Endothelial cell of umbilical vein (primary cell): ENCODE measurements around the gene DSE.

Experiments used
- CTCF ChIP-seq, 2 donors: IDR thresholded peaks; 1 replicate in 1 of 2; 2 replicates in 1 of 2; pipeline ENCODE4 v1.5.1; 2011; ENCODE audit warnings: low read length in 2 of 2, mild to moderate bottlenecking in 2 of 2, moderate library complexity in 2 of 2, control low read depth in 1 of 2, inconsistent platforms in 1 of 2, low read depth in 1 of 2; ENCODE audit not compliant: insufficient read depth in 1 of 2; ENCODE audit errors: extremely low read depth in 1 of 2
- EZH2 ChIP-seq: IDR thresholded peaks from 2 replicates; pipeline ENCODE4 v1.6.1; 2012; ENCODE audit warnings: borderline replicate concordance, low read depth, mild to moderate bottlenecking, moderate library complexity, low read length, inconsistent platforms; ENCODE audit not compliant: severe bottlenecking
- FOS ChIP-seq: IDR thresholded peaks from 2 replicates; pipeline ENCODE4 v1.6.1; 2011; ENCODE audit warnings: mild to moderate bottlenecking, low read length, moderate library complexity, borderline replicate concordance; ENCODE audit not compliant: insufficient read depth
- GATA2 ChIP-seq: IDR thresholded peaks from 2 replicates; pipeline ENCODE4 v1.7.0; 2011; ENCODE audit warnings: low read depth, mild to moderate bottlenecking, moderate library complexity, mixed read lengths, low read length; ENCODE audit not compliant: insufficient read length, insufficient read depth
- JUN ChIP-seq: IDR thresholded peaks from 2 replicates; pipeline ENCODE4 v1.6.1; 2011; ENCODE audit warnings: borderline replicate concordance, low read depth; ENCODE audit not compliant: insufficient read length, insufficient read depth
- MYC ChIP-seq: IDR thresholded peaks from one replicate; pipeline ENCODE4 v1.6.1; 2011; ENCODE audit warnings: mild to moderate bottlenecking, low read depth, low read length
- POLR2A ChIP-seq: IDR thresholded peaks from 2 replicates; pipeline ENCODE4 v1.6.1; 2012; ENCODE audit warnings: low read depth, mild to moderate bottlenecking, control low read depth, low read length
- POLR2AphosphoS5 ChIP-seq: IDR thresholded peaks from 2 replicates; pipeline ENCODE4 v1.6.1; 2012; ENCODE audit warnings: low read depth, mild to moderate bottlenecking, control low read depth, low read length, moderate library complexity; ENCODE audit not compliant: insufficient read depth
- TF ChIP-seq, protein P1 (sequence below): IDR thresholded peaks from 2 replicates; pipeline ENCODE4 v1.6.1; 2011; ENCODE audit not compliant: insufficient read depth, insufficient read length

DNA sequence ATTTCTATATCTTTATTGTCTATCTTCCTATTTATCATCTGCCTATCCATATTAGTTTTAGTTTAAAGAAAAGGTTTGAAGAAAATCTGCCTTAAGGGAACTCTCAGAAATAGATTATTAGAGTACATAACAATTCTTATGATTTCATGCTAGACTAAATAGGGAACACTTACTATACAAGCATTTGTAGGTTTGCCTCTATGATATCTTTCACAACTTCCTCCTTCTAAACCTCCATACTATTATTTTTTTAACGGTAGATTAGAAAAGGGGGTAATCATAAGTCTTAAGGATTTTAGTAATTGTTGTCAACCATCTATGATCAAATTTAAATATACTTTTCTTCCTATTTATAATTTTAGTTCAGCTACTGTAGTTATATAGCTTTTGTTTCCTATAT, 11.6 kb upstream of the DSE start:
- TF ChIP-seq POLR2A (no peak), CTCF (IDR thresholded peaks at IDR 0.05; ENCODE audit: extremely low read depth in 1 of 2, insufficient read depth in 1 of 2, low read depth in 1 of 2, low read length in 2 of 2) (no peak), POLR2AphosphoS5 (no peak), EZH2 (no peak), MYC (no peak), FOS (no peak), JUN (no peak), GATA2 (no peak)
- TF ChIP-seq, protein P1, sequence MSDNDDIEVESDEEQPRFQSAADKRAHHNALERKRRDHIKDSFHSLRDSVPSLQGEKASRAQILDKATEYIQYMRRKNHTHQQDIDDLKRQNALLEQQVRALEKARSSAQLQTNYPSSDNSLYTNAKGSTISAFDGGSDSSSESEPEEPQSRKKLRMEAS: no peak
